ENCODE measurements around the gene FGF4. TPM values are rescaled to one million over a fixed set of nuclear protein-coding genes. Genes with fewer than 3 reads are reported as not detected.

The FGF4 gene, protein sequence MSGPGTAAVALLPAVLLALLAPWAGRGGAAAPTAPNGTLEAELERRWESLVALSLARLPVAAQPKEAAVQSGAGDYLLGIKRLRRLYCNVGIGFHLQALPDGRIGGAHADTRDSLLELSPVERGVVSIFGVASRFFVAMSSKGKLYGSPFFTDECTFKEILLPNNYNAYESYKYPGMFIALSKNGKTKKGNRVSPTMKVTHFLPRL
- not detected in 2 replicates for total RNA-seq (2022)
- percentile 7 among the genes with signal in this experiment for Bru-seq, nascent RNA
- BruChase-seq, experiment 1, labeled RNA remaining after a 6-hour chase, result not detected
- not detected for BruChase-seq, experiment 2, labeled RNA remaining after a 2-hour chase
- long read RNA-seq, result 0 reads

DNA sequence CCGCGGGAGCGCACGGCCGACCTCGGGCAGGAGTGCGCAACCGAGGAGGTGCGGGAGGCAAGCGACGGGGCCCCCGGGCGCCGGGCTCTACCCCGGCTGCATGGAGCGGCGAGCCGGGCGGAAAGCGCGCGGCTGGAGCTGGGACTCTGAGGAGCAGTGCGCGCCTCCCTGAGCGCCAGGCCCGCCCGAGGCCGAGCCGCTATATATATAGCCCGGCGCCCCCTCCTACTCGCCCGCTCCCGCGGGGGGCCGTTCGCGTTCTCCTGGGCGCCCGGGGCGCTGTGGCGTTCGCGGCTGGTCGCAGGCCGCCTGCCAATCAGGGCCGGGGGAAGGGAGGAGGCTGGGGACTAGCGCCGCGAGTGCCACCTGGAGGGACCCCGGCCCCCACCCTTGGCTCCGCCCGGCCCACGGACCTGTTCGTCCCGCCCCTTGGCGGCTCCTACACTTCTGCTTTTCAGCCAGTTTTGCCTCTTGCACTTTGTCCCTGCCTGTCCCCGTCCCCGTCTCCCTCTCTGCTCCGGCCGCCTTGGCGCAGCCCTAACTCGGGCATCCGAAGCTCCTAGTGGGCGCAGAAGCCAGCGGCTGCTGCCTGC lies at the start of gene FGF4:
Gene FGF4 (minus strand): TSS at position 179 of the 593 bp plus-strand sequence. CDS start 257 bp downstream, outside the sequence.
- intact Hi-C loops (cut with micrococcal nuclease; ENCODE audit: unreplicated experiment), result no loop called here

DNA sequence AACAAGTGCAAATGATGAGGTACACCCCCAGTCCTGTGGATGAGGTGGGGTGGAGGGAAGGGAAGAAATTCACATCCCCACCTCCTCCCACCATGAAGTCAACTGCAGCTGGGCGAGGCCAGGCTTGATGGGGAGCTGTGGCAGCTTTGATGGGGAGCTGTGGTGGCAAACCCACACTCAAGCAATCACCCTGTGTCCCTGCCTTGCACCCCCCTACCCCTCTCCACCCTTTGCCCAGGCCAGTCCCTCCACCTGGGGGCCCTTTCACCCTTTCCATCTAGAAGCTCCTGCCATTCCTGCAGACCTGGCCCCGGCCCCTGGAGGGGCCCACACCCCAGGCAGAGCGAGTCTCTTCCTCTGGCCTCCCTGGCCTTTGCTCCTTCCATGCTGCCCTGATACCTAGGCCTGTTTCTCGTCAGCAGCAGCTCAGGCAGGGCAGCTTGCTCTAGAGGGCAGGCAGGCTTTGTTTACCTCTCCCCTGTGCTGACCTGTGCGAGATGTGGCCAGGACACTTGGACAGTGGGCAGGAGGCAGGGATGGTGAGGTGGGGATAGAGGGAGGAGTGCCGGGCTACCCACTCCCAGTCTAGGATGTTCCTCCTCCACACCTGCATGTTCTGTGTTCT lies 48.6 kb upstream of the FGF4 start:
- TF ChIP-seq, protein P1, sequence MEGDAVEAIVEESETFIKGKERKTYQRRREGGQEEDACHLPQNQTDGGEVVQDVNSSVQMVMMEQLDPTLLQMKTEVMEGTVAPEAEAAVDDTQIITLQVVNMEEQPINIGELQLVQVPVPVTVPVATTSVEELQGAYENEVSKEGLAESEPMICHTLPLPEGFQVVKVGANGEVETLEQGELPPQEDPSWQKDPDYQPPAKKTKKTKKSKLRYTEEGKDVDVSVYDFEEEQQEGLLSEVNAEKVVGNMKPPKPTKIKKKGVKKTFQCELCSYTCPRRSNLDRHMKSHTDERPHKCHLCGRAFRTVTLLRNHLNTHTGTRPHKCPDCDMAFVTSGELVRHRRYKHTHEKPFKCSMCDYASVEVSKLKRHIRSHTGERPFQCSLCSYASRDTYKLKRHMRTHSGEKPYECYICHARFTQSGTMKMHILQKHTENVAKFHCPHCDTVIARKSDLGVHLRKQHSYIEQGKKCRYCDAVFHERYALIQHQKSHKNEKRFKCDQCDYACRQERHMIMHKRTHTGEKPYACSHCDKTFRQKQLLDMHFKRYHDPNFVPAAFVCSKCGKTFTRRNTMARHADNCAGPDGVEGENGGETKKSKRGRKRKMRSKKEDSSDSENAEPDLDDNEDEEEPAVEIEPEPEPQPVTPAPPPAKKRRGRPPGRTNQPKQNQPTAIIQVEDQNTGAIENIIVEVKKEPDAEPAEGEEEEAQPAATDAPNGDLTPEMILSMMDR (IDR thresholded peaks at IDR 0.05; ENCODE audit: unreplicated experiment), result no peak
- Mint-ChIP-seq H3K4me3 (ENCODE audit: low read depth, unreplicated experiment) (no peak overlapping the region), H3K27me3 (ENCODE audit: unreplicated experiment) (peaks cover 50% of the 10 kb centered on the region), H3K27ac (ENCODE audit: unreplicated experiment) (no peak overlapping the region), H3K9me3 (ENCODE audit: low read depth, unreplicated experiment) (no peaks in the 10 kb centered on the region), H3K4me1 (ENCODE audit: low read depth, unreplicated experiment) (peaks cover 18% of the 10 kb centered on the region), H3K36me3 (ENCODE audit: insufficient read depth, unreplicated experiment) (no peaks in the 10 kb centered on the region)
- intact Hi-C loops (cut with micrococcal nuclease; ENCODE audit: unreplicated experiment), result no loop called here
- CTCF ChIA-PET, result no interaction called here
- no TSS peak for BruUV-seq (replicated peaks)
- no peak for DNase-seq

More for the DNA sequence above, at the start of gene FGF4:
- BruUV-seq (replicated peaks), result no TSS peak
- H3K36me3 Mint-ChIP-seq (ENCODE audit: insufficient read depth, unreplicated experiment), result no peaks in the 10 kb centered on the region
- H3K4me1 Mint-ChIP-seq (ENCODE audit: low read depth, unreplicated experiment), result no peaks in the 10 kb centered on the region
- peaks cover 81% of the 10 kb centered on the region for H3K27me3 Mint-ChIP-seq (ENCODE audit: unreplicated experiment)
- CTCF ChIA-PET, result no interaction called here
- TF ChIP-seq, protein P1 (IDR thresholded peaks at IDR 0.05; ENCODE audit: unreplicated experiment), result no peak
- no peak within 1 kb of the TSS for H3K4me3 Mint-ChIP-seq (ENCODE audit: low read depth, unreplicated experiment)
- no peak within 1 kb of the TSS for H3K27ac Mint-ChIP-seq (ENCODE audit: unreplicated experiment)
- no peak for DNase-seq
- H3K9me3 Mint-ChIP-seq (ENCODE audit: low read depth, unreplicated experiment), result no peaks in the 10 kb centered on the region

DNA sequence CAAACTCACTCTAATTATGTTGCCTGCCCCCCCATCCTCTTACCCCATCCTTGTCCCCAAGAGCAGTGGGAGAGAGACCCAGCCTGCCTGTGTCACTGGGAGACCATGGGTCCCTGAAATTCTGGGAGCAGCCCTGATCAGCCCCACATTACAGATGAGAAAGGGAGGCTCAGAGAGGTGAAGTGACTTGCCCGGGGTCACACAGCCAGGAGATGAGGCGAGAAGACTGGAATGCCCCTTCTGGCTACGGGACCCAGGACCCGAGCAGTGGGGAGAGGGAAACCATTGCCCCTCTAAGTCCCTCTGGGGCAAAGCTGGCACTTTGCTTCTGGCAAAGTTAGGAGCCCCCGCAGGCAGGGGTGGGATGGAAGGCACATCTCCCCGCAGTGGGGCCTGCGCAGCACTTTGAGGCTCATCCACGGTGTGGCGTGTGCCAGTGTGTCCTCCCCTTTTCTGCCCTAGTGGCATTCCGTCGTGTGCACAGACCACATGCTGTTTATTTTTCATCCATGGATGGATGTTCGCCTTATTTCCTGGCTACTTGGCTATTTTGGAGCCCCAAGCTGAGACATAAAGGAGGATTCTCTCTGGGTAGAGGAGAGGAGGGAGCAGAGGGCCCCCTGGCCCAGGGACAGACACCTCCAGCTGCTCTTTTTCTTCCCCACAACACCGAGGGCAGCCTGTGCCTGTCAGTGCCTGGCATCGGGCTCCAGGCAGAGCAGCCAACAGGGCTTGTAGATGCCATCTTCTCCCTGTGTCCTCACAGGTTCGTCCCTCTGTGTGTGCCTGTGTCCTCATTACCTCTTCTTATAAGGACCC lies 47.7 kb upstream of the FGF4 start:
- DNase-seq, result no peak
- TF ChIP-seq, protein P1 (IDR thresholded peaks at IDR 0.05; ENCODE audit: unreplicated experiment), result no peak
- H3K27me3 Mint-ChIP-seq (ENCODE audit: unreplicated experiment), result peaks cover 50% of the 10 kb centered on the region
- peaks cover 13% of the 10 kb centered on the region for H3K4me1 Mint-ChIP-seq (ENCODE audit: low read depth, unreplicated experiment)
- H3K27ac Mint-ChIP-seq (ENCODE audit: unreplicated experiment), result no peak overlapping the region
- intact Hi-C loops (cut with micrococcal nuclease; ENCODE audit: unreplicated experiment), result no loop called here
- no peak overlapping the region for H3K4me3 Mint-ChIP-seq (ENCODE audit: low read depth, unreplicated experiment)
- no TSS peak for BruUV-seq (replicated peaks)
- no peaks in the 10 kb centered on the region for H3K9me3 Mint-ChIP-seq (ENCODE audit: low read depth, unreplicated experiment)
- CTCF ChIA-PET, result no interaction called here
- no peaks in the 10 kb centered on the region for H3K36me3 Mint-ChIP-seq (ENCODE audit: insufficient read depth, unreplicated experiment)

DNA sequence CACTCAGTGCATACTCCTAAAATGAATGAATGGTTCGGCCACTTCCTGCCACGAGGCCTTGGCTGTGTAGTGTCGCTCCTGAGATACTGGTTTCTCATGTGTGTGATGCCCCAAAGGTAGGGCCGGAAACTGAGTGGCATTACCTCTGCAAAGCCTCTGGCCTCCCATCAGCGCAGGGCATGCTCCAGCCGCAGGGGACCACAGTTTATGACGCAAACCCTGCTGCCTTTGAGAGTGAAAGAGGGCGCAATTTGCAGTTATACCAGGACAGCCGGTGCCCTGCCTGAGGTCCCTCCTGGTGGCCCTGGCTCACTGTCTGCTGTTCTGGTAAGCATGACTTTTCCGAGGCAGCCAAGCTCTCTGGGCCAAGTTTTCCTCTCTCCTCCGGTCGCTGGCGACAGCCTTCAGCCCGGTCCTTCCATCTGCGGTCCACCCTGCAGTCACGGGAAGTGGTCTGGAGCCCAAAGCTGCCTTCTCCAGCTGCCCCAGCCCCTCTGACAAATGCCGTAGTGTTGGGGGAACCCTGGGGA lies 46.4 kb upstream of the FGF4 start:
- CTCF ChIA-PET, result no interaction called here
- Mint-ChIP-seq H3K36me3 (ENCODE audit: insufficient read depth, unreplicated experiment) (no peaks in the 10 kb centered on the region), H3K27me3 (ENCODE audit: unreplicated experiment) (peaks cover 54% of the 10 kb centered on the region), H3K4me1 (ENCODE audit: low read depth, unreplicated experiment) (peaks cover 13% of the 10 kb centered on the region), H3K4me3 (ENCODE audit: low read depth, unreplicated experiment) (no peak overlapping the region), H3K27ac (ENCODE audit: unreplicated experiment) (no peak overlapping the region), H3K9me3 (ENCODE audit: low read depth, unreplicated experiment) (no peaks in the 10 kb centered on the region)
- TF ChIP-seq, protein P1 (IDR thresholded peaks at IDR 0.05; ENCODE audit: unreplicated experiment), result no peak
- intact Hi-C loops (cut with micrococcal nuclease; ENCODE audit: unreplicated experiment), result no loop called here
- BruUV-seq (replicated peaks), result no TSS peak
- no peak for DNase-seq
